GM12892 (cell line): ENCODE measurements around the gene SNORC. TPM values are rescaled to one million over a fixed set of nuclear protein-coding genes. Genes with fewer than 3 reads are reported as not detected.
"Not testable (repeated sequence)": the region's sequence is repeated elsewhere in the genome, so short reads cannot be mapped to it uniquely, and the experiment has no call there.

Source experiments
- DNase-seq: peaks from one replicate; pipeline ENCODE4 v3.0.0; 2011; ENCODE audit not compliant: insufficient read length
- FAIRE-seq: peaks from 2 replicates; lab custom pipeline; 2011; peaks lifted over from hg19 to GRCh38; lab: Jason Lieb, UNC
- POLR2A ChIP-seq: IDR thresholded peaks from 2 replicates; pipeline ENCODE4 v1.6.1; 2011; ENCODE audit warnings: low read depth, low read length, control low read depth
- POLR2AphosphoS5 ChIP-seq: IDR thresholded peaks from 2 replicates; pipeline ENCODE4 v1.6.1; 2011; ENCODE audit warnings: low read depth, low read length, control low read depth
- TAF1 ChIP-seq: IDR thresholded peaks from 2 replicates; pipeline ENCODE4 v1.6.1; 2011; ENCODE audit warnings: low read depth, mild to moderate bottlenecking, control low read depth, low read length, borderline replicate concordance
- polyA plus RNA-seq: library from polyadenylated mRNA; unstranded; fragments of >200 nt; gene quantifications from one replicate; pipeline ENCODE4 v1.2.1, GENCODE V29; 2012; ENCODE audit warnings: missing spikeins, inconsistent platforms; ENCODE audit not compliant: missing spikeins

Gene SNORC
- polyA plus RNA-seq, result not detected

- FAIRE-seq (no peak), DNase-seq (no peak)
- TF ChIP-seq POLR2AphosphoS5, result no peak
- no peak for TF ChIP-seq TAF1
- no peak for TF ChIP-seq POLR2A
These were observed at the start of gene SNORC for GRCh38 chr2:232870018-232870765. Gene SNORC (plus strand): TSS chr2:232870264. CDS start chr2:232870342, 78 bp downstream.

DNA sequence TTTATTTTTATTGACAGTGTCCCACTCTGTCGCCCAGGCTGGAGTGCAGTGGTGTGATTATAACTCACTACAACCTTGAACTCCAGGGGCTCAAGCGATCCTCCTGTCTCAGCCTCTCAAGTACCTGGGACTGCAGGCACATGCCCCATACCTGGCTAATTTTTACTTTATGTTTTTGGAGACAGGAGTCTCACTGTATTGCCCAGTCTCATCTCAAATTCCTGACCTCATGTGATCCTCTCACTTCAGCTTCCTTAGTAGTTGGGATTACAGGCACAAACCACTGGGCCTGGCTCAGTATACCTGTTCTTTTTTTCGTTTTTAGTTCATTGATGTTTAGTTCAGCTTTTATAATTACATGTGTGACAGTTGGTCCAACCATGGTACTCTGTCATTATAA, 40.1 kb upstream of the SNORC start:
- no peak for DNase-seq
- TF ChIP-seq TAF1 (no peak), POLR2A (no peak), POLR2AphosphoS5 (no peak)
- FAIRE-seq, result no peak

GRCh38 chr2:232831496-232831895, 38.6 kb upstream of the SNORC start:
- no peak for TF ChIP-seq POLR2A
- no peak for TF ChIP-seq POLR2AphosphoS5
- TF ChIP-seq TAF1, result no peak
- no peak for DNase-seq
- FAIRE-seq, result no peak

- no peak for FAIRE-seq
- TF ChIP-seq POLR2A, result no peak
- TF ChIP-seq TAF1, result no peak
- no peak for DNase-seq
These were observed 36.2 kb upstream of the SNORC start for GRCh38 chr2:232833830-232834229.

DNA sequence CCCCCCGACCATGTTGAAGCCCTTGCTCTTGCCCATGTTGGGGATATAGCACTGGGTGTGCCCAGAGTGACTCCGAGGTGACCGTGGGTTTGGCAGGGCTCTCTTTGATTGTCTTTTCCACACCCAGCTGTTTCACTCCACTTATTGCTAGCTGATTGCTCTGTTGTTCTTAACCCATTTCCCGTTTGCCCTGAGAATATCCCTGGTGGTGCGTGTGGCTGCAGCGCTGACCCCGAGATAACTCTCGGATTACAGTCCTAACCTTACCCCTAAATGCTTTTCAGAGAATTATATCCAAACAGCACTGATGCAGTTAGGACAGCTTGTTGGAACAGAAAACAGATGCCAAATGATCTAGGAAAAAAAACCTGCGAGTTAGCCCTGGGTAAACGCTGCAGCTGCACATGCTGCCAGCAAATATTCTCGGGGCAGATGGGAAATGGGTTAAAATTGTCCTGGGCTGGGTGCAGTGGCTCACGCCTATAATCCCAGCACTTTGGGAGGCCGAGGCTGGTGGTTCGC, 34.3 kb upstream of the SNORC start:
- TF ChIP-seq TAF1, result no peak
- FAIRE-seq (no peak), DNase-seq (no peak)

DNA sequence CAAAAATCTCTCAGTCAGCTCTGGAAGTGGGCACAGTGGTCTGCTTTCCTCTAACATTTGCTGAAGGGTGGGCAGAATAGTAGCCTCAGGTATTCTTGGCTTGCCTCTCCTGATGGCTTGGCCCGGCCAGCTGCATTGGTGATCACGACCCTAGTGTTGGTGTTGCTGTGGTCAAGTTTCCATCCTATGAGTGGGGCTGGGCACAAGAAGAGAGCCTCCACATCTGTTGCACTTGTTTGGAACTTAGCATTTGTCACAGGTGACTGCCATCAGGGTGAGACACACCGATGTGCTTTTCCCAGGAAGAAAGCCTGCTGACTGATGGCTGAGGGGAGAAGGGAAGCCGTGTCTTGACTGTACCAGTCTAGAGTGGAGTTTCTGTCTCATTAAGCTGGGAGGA, 33.1 kb upstream of the SNORC start:
- FAIRE-seq (no peak), DNase-seq (no peak)
- TF ChIP-seq POLR2A, result no peak
- no peak for TF ChIP-seq POLR2AphosphoS5
- no peak for TF ChIP-seq TAF1

DNA sequence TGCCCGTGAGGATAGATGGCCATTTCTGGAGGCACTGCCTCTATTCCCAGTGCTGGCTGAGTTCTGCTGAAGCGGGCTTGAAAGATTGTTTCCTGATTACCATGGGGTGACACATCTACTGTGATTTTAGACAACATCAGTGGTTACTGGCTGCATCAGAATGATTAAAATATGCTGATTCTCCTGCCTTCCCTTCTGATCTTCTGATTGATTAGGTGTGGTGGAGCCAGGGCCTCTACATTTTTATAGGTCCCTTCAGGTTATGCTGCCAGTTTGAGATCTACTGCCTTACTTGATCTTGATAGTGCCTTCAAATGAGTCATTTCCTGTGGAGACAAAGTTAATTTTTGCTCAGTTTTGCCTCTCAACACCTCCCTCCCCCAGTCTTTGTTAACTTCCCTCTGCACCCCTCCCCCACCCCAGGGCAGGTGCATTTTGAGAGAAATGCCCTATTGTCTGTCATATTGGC, 31.6 kb upstream of the SNORC start:
- FAIRE-seq, result peak; percentile 97
- no peak for TF ChIP-seq POLR2AphosphoS5
- TF ChIP-seq POLR2A, result no peak
- no peak; the same call in 1 of the 2 replicates for TF ChIP-seq TAF1
- DNase-seq, result no peak

- DNase-seq (no peak), FAIRE-seq (peak; percentile 76)
- no peak for TF ChIP-seq TAF1
- no peak for TF ChIP-seq POLR2AphosphoS5
- no peak for TF ChIP-seq POLR2A
These were observed 30.5 kb upstream of the SNORC start for GRCh38 chr2:232839411-232840079.

DNA sequence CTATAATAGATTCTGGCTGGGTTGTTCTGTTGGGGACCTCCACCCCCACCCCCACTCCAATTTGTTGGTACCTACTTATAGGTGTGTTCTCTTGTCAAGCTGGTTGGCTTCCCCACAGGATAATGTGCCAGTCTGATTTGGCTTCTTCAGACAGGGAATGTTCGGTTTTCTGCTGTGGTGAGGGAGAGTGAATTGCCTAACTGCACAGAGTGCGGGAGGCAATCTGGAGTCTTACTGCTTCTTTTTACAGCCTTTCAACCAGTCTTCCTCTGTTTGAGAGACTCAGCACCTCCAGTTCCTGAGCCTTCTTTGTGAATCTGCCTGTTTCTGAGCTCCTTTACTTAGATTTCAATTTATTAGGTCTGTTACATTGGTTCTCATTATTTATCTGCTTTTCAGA, 27.4 kb upstream of the SNORC start:
- FAIRE-seq (no peak), DNase-seq (no peak)
- TF ChIP-seq POLR2AphosphoS5 (no peak), TAF1 (no peak), POLR2A (no peak)

- FAIRE-seq (no peak), DNase-seq (no peak)
- TF ChIP-seq POLR2A (no peak), TAF1 (no peak), POLR2AphosphoS5 (no peak)
These were observed 26.2 kb upstream of the SNORC start for GRCh38 chr2:232843834-232844233.

DNA sequence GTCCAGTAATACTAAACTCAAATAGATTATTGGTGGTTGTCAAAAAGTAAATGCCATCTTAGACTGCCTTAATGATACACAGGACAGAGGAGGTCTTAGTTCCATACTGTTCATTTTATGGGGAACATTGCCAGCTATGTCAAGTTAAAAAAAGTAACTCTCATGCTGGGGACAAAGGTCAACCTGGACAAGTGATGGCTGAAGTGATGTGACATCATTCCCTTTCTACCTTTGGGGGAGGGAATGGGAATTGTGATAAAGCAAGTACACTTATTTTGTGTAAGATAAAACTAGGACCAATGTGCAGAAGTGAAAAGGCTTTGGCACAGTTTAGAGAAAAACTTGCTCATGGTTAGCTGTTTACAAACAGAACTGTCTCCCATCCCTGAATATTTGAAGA, 24.0 kb upstream of the SNORC start:
- DNase-seq, result no peak
- TF ChIP-seq TAF1 (no peak), POLR2A (no peak), POLR2AphosphoS5 (no peak)
- no peak for FAIRE-seq

- DNase-seq (no peak), FAIRE-seq (no peak)
- TF ChIP-seq POLR2A (no peak), TAF1 (no peak)
These were observed 20.0 kb upstream of the SNORC start for GRCh38 chr2:232850039-232850438.

DNA sequence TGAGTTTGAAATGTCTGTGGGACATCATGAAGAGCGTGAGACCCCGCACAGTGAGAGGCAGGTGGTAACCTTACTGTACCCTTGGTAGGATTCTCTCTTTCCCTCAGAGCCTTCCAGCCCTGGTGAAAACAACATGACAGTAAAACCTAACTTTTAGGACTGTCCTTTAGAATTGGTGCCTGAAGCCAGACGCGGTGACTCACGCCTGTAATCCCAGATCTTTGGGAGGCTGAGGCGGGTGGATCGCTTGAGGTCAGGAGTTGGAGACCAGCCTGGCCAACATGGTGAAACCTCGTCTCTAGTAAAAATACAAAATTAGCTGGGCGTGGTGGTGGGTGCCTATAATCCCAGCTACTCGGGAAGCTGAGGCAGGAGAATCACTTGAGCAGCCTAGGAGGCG, 18.0 kb upstream of the SNORC start:
- DNase-seq, FAIRE-seq: not testable (repeated sequence)
